HL-60 (cell line): ENCODE results near the gene TCFL5.

Experiments used
- DNase-seq, 2 experiments: peaks; one replicate each; pipeline ENCODE4 v3.0.0-alpha.2; 2010 to 2020; ENCODE audit warnings: low read depth in 1 of 2, low spot score in 1 of 2
- H3K27ac ChIP-seq: fragments of 250-450 bp; sonication (Bioruptor Pico); replicated peaks from 2 replicates; pipeline ENCODE4 v1.5.1; 2020; ENCODE audit warnings: mild to moderate bottlenecking, moderate library complexity
- H3K27me3 ChIP-seq: fragments of 250-450 bp; sonication (Bioruptor Pico); 2 replicates; pipeline ENCODE4 v1.5.1; 2021; ENCODE audit warnings: mild to moderate bottlenecking, moderate library complexity; ENCODE audit not compliant: insufficient read depth, poor library complexity, severe bottlenecking
- H3K4me3 ChIP-seq: replicated peaks from 2 replicates; pipeline ENCODE4 v1.5.1; 2011; ENCODE audit warnings: mild to moderate bottlenecking, control low read depth, low read length; ENCODE audit not compliant: insufficient read depth
- CTCF ChIP-seq: IDR thresholded peaks from one replicate; pipeline ENCODE4 v1.5.1; 2011; ENCODE audit warnings: low read length, control low read depth, inconsistent platforms; ENCODE audit not compliant: insufficient read depth
- GABPA ChIP-seq: IDR thresholded peaks from 2 replicates; pipeline ENCODE4 v1.6.1; 2012; ENCODE audit warnings: low read depth
- POLR2AphosphoS5 ChIP-seq: IDR thresholded peaks from 2 replicates; pipeline ENCODE4 v1.6.1; 2012; ENCODE audit warnings: low read depth
- REST ChIP-seq: IDR thresholded peaks from 2 replicates; pipeline ENCODE4 v1.6.1; 2012; ENCODE audit warnings: low read depth; ENCODE audit not compliant: insufficient replicate concordance
- SPI1 ChIP-seq: IDR thresholded peaks from 2 replicates; pipeline ENCODE4 v1.6.1; 2012; ENCODE audit warnings: low read depth, mild to moderate bottlenecking, borderline replicate concordance

The TCFL5 gene

GRCh38 chr20:62900692-62901584 lies 39.3 kb upstream of the TCFL5 start:
- Histone ChIP-seq H3K27me3 (no peaks in the 10 kb centered on the region), H3K27ac (no peak overlapping the region), H3K4me3 (no peak overlapping the region)
- TF ChIP-seq POLR2AphosphoS5 = peak; percentile 22
- TF ChIP-seq SPI1 = no peak
- TF ChIP-seq CTCF = no peak
- no peak for DNase-seq

GRCh38 chr20:62900052-62900691 lies 38.5 kb upstream of the TCFL5 start:
- Histone ChIP-seq H3K27me3 (no peaks in the 10 kb centered on the region), H3K4me3 (no peak overlapping the region), H3K27ac (no peak overlapping the region)
- DNase-seq = peak; percentile 37 to 78
- peak; percentile 64 for TF ChIP-seq POLR2AphosphoS5
- no peak for TF ChIP-seq REST
- peak; percentile 97 for TF ChIP-seq CTCF

GRCh38 chr20:62899633-62900051 lies 38.0 kb upstream of the TCFL5 start:
- no peak for DNase-seq
- no peaks in the 10 kb centered on the region for H3K27me3 ChIP-seq
- no peak overlapping the region for H3K27ac ChIP-seq
- TF ChIP-seq POLR2AphosphoS5 = no peak
- no peak for TF ChIP-seq GABPA
- TF ChIP-seq CTCF = no peak
- no peak for TF ChIP-seq REST
- no peak for TF ChIP-seq SPI1
- H3K4me3 ChIP-seq = no peak overlapping the region
